Mononuclear cell (primary cell): ENCODE measurements around the gene CD68. TPM values are rescaled to one million over a fixed set of nuclear protein-coding genes. Genes with fewer than 3 reads are reported as not detected.
A peak's percentile ranks its signal among the peaks of the same experiment; 100 is the strongest.

ENCODE experiments used
- H3K27me3 ChIP-seq: 2 replicates; pipeline ENCODE4 v1.6.0; 2011; ENCODE audit warnings: low read length, control low read depth; ENCODE audit not compliant: insufficient read depth
- H3K4me1 ChIP-seq: 2 replicates; pipeline ENCODE4 v1.5.1; 2011; ENCODE audit warnings: mild to moderate bottlenecking, low read length, control low read depth; ENCODE audit not compliant: insufficient read depth
- H3K4me3 ChIP-seq: 2 replicates; pipeline ENCODE4 v1.5.1; 2011; ENCODE audit warnings: mild to moderate bottlenecking, low read length, moderate library complexity
- H3K9me3 ChIP-seq: 2 replicates; pipeline ENCODE4 v1.5.1; 2011; ENCODE audit warnings: low read depth, mild to moderate bottlenecking, control low read depth, low read length
- total RNA-seq: library from RNA; depleted of rRNA; stranded (reverse); fragments of >200 nt; gene quantifications from one replicate; pipeline ENCODE4 v1.2.3, GENCODE V29; 2012

The CD68 gene
- total RNA-seq, 1 donor = 147 TPM

DNA sequence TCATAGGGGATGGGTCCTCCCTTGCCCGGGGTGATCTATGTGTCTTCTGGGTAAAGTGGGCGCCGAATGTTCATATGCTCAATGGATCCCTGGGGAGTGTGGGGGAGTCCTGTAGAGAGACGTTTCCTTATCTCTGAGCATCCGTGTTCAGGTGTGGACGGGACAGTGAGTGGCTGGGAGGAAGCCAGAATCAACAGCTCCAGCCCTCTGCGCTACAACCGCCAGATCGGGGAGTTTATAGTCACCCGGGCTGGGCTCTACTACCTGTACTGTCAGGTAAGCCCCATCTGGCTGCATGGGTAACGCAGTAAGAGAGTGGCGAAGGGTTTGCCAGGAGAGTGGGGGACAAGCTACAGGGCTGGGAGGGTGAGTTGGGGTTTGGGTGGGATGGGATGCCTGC lies 22.8 kb upstream of the CD68 start:
- peaks cover 87% of the 10 kb centered on the region for H3K4me1 ChIP-seq
- H3K9me3 ChIP-seq = no peaks in the 10 kb centered on the region
- H3K4me3 ChIP-seq = no peak overlapping the region
- H3K27me3 ChIP-seq = no peaks in the 10 kb centered on the region

DNA sequence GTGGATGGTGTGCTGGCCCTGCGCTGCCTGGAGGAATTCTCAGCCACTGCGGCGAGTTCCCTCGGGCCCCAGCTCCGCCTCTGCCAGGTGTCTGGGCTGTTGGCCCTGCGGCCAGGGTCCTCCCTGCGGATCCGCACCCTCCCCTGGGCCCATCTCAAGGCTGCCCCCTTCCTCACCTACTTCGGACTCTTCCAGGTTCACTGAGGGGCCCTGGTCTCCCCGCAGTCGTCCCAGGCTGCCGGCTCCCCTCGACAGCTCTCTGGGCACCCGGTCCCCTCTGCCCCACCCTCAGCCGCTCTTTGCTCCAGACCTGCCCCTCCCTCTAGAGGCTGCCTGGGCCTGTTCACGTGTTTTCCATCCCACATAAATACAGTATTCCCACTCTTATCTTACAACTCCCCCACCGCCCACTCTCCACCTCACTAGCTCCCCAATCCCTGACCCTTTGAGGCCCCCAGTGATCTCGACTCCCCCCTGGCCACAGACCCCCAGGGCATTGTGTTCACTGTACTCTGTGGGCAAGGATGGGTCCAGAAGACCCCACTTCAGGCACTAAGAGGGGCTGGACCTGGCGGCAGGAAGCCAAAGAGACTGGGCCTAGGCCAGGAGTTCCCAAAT lies 22.2 kb upstream of the CD68 start:
- no peaks in the 10 kb centered on the region for H3K27me3 ChIP-seq
- peaks cover 83% of the 10 kb centered on the region for H3K4me1 ChIP-seq
- no peak overlapping the region for H3K4me3 ChIP-seq
- no peaks in the 10 kb centered on the region for H3K9me3 ChIP-seq

DNA sequence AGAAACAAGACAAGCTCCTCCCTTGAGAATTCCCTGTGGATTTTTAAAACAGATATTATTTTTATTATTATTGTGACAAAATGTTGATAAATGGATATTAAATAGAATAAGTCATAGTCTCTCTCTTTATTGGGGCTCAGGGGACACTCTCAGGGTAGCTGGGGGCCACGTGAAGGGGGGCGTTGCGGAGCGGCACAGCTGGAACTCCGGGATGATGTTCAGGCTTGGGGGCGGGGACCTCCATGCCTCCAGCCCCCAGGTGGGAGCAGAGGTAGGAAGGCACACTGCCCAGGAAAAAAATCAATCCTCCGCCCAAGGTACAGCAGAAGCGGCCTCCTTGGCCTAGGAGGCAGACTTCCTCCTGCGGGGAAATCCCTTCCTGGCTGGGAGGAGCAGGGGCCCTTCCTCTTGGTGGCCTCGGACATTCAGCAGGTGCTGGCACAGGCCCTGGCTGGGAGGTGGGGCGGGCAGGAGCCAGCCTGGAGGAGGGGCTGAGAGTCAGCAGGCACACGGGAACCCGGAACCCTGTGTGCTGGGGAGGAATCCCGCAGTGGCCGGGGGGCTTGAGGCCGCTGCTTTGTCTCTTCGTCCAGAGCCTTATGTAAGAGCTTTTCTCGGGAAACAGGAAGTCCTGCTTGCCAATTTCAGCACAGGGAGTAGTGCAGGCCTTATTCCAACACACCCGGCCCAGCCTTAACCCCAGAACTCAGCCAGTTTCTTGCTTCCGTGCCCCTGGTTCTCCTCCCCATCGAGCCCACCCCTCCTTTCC lies 21.5 kb upstream of the CD68 start:
- Histone ChIP-seq H3K9me3 (no peaks in the 10 kb centered on the region), H3K4me1 (peaks cover 84% of the 10 kb centered on the region), H3K4me3 (peak overlapping the region; percentile 59), H3K27me3 (no peaks in the 10 kb centered on the region)

DNA sequence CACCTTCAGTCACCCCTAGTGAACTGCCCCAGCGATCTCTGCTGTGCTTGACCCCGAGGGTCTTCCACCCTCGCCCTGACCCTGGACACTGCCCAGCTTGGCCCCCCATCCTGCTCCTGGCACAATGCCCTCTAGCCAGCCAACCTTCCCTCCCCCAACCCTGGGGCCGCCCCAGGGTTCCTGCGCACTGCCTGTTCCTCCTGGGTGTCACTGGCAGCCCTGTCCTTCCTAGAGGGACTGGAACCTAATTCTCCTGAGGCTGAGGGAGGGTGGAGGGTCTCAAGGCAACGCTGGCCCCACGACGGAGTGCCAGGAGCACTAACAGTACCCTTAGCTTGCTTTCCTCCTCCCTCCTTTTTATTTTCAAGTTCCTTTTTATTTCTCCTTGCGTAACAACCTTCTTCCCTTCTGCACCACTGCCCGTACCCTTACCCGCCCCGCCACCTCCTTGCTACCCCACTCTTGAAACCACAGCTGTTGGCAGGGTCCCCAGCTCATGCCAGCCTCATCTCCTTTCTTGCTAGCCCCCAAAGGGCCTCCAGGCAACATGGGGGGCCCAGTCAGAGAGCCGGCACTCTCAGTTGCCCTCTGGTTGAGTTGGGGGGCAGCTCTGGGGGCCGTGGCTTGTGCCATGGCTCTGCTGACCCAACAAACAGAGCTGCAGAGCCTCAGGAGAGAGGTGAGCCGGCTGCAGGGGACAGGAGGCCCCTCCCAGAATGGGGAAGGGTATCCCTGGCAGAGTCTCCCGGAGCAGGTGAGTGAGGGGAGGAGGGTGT lies 20.7 kb upstream of the CD68 start, which contains the start of gene TNFSF13:
TNFSF13 (plus strand) TSS at position 207 of the 776 bp plus-strand sequence; CDS start at position 497, 290 bp downstream.
- no peaks in the 10 kb centered on the region for H3K27me3 ChIP-seq
- no peaks in the 10 kb centered on the region for H3K9me3 ChIP-seq
- H3K4me3 ChIP-seq = peak within 1 kb of the TSS; percentile 59
- peaks cover 83% of the 10 kb centered on the region for H3K4me1 ChIP-seq

GRCh38 chr17:7559320-7560171 lies 19.9 kb upstream of the CD68 start:
- Histone ChIP-seq H3K4me3 (peak overlapping the region; percentile 59), H3K4me1 (peaks cover 75% of the 10 kb centered on the region), H3K9me3 (no peaks in the 10 kb centered on the region), H3K27me3 (no peaks in the 10 kb centered on the region)

DNA sequence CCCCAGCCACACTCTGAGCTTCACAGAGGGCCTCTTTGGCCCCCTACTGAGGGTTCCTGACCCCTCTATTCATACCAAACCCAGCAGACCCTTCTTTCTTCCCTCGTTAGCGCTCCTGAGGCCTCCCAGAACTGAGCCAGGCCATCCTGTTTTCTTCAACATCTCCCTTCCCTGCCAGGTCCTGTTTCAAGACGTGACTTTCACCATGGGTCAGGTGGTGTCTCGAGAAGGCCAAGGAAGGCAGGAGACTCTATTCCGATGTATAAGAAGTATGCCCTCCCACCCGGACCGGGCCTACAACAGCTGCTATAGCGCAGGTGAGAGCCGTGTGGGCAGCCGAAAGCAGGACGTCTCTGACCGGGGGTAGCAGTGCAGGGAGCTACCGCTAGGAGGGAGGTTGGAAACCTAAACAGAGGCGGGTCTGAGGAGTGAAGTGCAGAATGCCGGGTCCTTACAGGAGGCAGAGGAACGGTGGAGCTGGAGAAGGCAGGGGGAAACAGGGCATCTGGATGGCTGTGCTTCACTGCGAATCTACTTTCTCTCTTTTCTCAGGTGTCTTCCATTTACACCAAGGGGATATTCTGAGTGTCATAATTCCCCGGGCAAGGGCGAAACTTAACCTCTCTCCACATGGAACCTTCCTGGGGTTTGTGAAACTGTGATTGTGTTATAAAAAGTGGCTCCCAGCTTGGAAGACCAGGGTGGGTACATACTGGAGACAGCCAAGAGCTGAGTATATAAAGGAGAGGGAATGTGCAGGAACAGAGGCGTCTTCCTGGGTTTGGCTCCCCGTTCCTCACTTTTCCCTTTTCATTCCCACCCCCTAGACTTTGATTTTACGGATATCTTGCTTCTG lies 19.0 kb upstream of the CD68 start:
- Histone ChIP-seq H3K27me3 (no peaks in the 10 kb centered on the region), H3K4me1 (peaks cover 67% of the 10 kb centered on the region), H3K9me3 (no peaks in the 10 kb centered on the region), H3K4me3 (peak overlapping the region; percentile 59)

DNA sequence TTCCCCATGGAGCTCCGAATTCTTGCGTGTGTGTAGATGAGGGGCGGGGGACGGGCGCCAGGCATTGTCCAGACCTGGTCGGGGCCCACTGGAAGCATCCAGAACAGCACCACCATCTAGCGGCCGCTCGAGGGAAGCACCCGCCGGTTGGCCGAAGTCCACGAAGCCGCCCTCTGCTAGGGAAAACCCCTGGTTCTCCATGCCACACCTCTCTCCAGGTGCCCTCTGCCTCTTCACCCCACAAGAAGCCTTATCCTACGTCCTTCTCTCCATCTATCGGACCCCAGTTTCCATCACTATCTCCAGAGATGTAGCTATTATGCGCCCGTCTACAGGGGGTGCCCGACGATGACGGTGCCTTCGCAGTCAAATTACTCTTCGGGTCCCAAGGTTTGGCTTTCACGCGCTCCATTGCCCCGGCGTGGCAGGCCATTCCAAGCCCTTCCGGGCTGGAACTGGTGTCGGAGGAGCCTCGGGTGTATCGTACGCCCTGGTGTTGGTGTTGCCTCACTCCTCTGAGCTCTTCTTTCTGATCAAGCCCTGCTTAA lies 18.3 kb upstream of the CD68 start:
- peaks cover 63% of the 10 kb centered on the region for H3K4me1 ChIP-seq
- H3K9me3 ChIP-seq = no peaks in the 10 kb centered on the region
- no peaks in the 10 kb centered on the region for H3K27me3 ChIP-seq
- H3K4me3 ChIP-seq = peak overlapping the region; percentile 59

DNA sequence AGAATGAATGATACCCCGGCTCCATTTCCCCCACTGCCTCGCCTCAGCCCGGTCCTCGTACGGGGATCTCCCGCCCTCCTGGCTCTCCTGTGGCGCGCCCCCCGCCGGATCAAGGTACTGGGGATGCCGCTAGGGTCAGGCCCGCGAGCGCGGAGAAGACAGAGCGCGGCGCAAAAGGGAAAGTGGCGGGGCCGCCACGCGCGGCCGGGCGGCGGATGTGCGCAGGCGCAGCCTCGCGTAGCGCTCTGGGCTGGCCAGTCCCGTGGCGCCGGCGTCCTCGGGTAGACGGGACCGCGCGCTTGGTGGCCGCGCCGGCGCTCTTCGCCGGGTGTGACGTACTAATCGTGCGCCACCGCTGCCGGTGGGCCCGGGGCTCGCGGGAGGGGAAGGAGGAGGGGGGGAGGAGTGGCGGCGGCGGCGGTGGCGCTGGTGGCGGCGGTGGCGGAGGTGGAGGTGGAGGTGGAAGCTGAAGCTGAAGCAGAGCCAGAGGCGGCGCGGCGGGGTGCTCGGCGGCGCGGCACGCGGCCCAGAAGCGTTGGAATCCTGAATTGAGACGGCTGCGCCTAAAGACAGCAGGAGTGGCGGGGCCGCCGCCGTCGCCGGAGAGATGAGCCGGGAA lies 17.7 kb upstream of the CD68 start, which contains the start of gene SENP3:
SENP3 (plus strand) TSS at position 331 of the 619 bp plus-strand sequence. CDS start 1,158 bp downstream, outside the sequence.
- Histone ChIP-seq H3K27me3 (no peaks in the 10 kb centered on the region), H3K4me3 (peak within 1 kb of the TSS; percentile 59), H3K9me3 (no peaks in the 10 kb centered on the region), H3K4me1 (peaks cover 60% of the 10 kb centered on the region)

- H3K9me3 ChIP-seq = no peaks in the 10 kb centered on the region
- H3K4me3 ChIP-seq = peak overlapping the region; percentile 52
- H3K4me1 ChIP-seq = peaks cover 55% of the 10 kb centered on the region
- H3K27me3 ChIP-seq = no peaks in the 10 kb centered on the region
Observed at GRCh38 chr17:7562208-7562605, 17.2 kb upstream of the CD68 start.

GRCh38 chr17:7563115-7563869 lies 16.1 kb upstream of the CD68 start:
- Histone ChIP-seq H3K9me3 (no peaks in the 10 kb centered on the region), H3K4me1 (peaks cover 44% of the 10 kb centered on the region), H3K27me3 (no peaks in the 10 kb centered on the region), H3K4me3 (no peak overlapping the region)

GRCh38 chr17:7569571-7569970 lies 9.9 kb upstream of the CD68 start:
- Histone ChIP-seq H3K27me3 (no peaks in the 10 kb centered on the region), H3K9me3 (no peaks in the 10 kb centered on the region), H3K4me1 (peaks cover 18% of the 10 kb centered on the region), H3K4me3 (no peak overlapping the region)

DNA sequence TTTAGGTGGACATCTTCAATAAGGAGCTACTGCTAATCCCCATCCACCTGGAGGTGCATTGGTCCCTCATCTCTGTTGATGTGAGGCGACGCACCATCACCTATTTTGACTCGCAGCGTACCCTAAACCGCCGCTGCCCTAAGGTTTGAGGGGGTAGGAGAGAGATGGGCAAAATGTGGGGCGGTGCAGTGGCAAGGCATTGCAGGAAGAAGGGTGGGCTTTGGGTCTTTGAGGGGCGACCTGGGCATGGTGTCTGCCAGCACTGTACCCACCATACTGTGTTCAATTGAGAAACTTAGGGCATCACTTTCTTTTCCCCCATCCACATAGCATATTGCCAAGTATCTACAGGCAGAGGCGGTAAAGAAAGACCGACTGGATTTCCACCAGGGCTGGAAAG lies 9.1 kb upstream of the CD68 start:
- Histone ChIP-seq H3K4me1 (peaks cover 26% of the 10 kb centered on the region), H3K27me3 (no peaks in the 10 kb centered on the region), H3K9me3 (no peaks in the 10 kb centered on the region), H3K4me3 (no peak overlapping the region)

DNA sequence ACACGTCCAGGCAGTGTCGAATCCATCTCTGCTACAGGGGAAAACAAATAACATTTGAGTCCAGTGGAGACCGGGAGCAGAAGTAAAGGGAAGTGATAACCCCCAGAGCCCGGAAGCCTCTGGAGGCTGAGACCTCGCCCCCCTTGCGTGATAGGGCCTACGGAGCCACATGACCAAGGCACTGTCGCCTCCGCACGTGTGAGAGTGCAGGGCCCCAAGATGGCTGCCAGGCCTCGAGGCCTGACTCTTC lies 7.2 kb upstream of the CD68 start:
- Histone ChIP-seq H3K4me1 (peaks cover 45% of the 10 kb centered on the region), H3K4me3 (peak overlapping the region; percentile 62), H3K9me3 (no peaks in the 10 kb centered on the region), H3K27me3 (no peaks in the 10 kb centered on the region)
